Stimulated activated CD4-positive, alpha-beta T cell treated with anti-CD3 and anti-CD28 coated beads, Interleukin-2, amount 100 ng/mL, for 24 hours (primary cell): ENCODE measurements around the gene CXCL11.
"Not testable (repeated sequence)": the region's sequence is repeated elsewhere in the genome, so short reads cannot be mapped to it uniquely, and the experiment has no call there.

Experiments
- DNase-seq, 2 donors: peaks; one replicate each; pipeline ENCODE4 v3.0.0-alpha.2; 2020

The CXCL11 gene

GRCh38 chr4:76035799-76036380 is at the start of gene CXCL11:
TSS of gene CXCL11 (minus strand) at chr4:76036070. CDS start at chr4:76035987, 83 bp downstream.
- no peak for DNase-seq

- no peak for DNase-seq
Measured at GRCh38 chr4:76084542-76084941, 48.7 kb upstream of the CXCL11 start.

- DNase-seq: no peak
Measured at GRCh38 chr4:76083386-76083988, 47.6 kb upstream of the CXCL11 start.

- DNase-seq: no peak
Measured at GRCh38 chr4:76078033-76078613, 42.3 kb upstream of the CXCL11 start.

- DNase-seq: no peak
Measured at GRCh38 chr4:76074993-76075600, 39.2 kb upstream of the CXCL11 start.

GRCh38 chr4:76074468-76074867 is 38.6 kb upstream of the CXCL11 start, which contains the start of gene ART3:
TSS of gene ART3 (plus strand) at chr4:76074709. CDS start at chr4:76075890, 1,181 bp downstream.
- DNase-seq: no peak

- no peak for DNase-seq
Measured at GRCh38 chr4:76072760-76073159, 36.9 kb upstream of the CXCL11 start.

- peak; percentile 74 to 80 for DNase-seq
Measured at GRCh38 chr4:76067652-76068286, 31.9 kb upstream of the CXCL11 start.

GRCh38 chr4:76066546-76066945 is 30.7 kb upstream of the CXCL11 start:
- no peak for DNase-seq

GRCh38 chr4:76061982-76062381 is 26.1 kb upstream of the CXCL11 start:
- no peak for DNase-seq

GRCh38 chr4:76061421-76061820 is 25.6 kb upstream of the CXCL11 start:
- no peak for DNase-seq

GRCh38 chr4:76060506-76060905 is 24.6 kb upstream of the CXCL11 start:
- no peak for DNase-seq

- no peak for DNase-seq
Measured at GRCh38 chr4:76059750-76060149, 23.9 kb upstream of the CXCL11 start.

- no peak for DNase-seq
Measured at GRCh38 chr4:76058888-76059426, 23.1 kb upstream of the CXCL11 start.

- no peak for DNase-seq
Measured at GRCh38 chr4:76058302-76058701, 22.4 kb upstream of the CXCL11 start.

GRCh38 chr4:76055421-76055820 is 19.6 kb upstream of the CXCL11 start:
- DNase-seq: no peak

- peak in 1 of 2 donors; percentile 14 for DNase-seq
Measured at GRCh38 chr4:76055016-76055415, 19.1 kb upstream of the CXCL11 start.

GRCh38 chr4:76053730-76054129 is 17.9 kb upstream of the CXCL11 start:
- no peak for DNase-seq

GRCh38 chr4:76050560-76051050 is 14.7 kb upstream of the CXCL11 start:
- DNase-seq: not testable (repeated sequence)

GRCh38 chr4:76049860-76050416 is 14.1 kb upstream of the CXCL11 start:
- not testable (repeated sequence) for DNase-seq

GRCh38 chr4:76044686-76045085 is 8.8 kb upstream of the CXCL11 start:
- not testable (repeated sequence) for DNase-seq

- not testable (repeated sequence) for DNase-seq
Measured at GRCh38 chr4:76043306-76043705, 7.4 kb upstream of the CXCL11 start.
